GM06990 (cell line): Measurements from ENCODE around the gene LGR4.
"Not testable (repeated sequence)": the region's sequence is repeated elsewhere in the genome, so short reads cannot be mapped to it uniquely, and the experiment has no call there.

Experiments used
- DNase-seq: peaks from one replicate; pipeline ENCODE4 v3.0.0-alpha.2; 2011; ENCODE audit not compliant: insufficient read length; ENCODE audit errors: extremely low read depth
- H3K27me3 ChIP-seq: replicated peaks from 2 replicates; pipeline ENCODE4 v1.6.0; 2011; ENCODE audit warnings: low read length; ENCODE audit not compliant: control insufficient read depth, insufficient read depth
- H3K36me3 ChIP-seq: 2 replicates; pipeline ENCODE4 v1.5.1; 2011; ENCODE audit warnings: low read length; ENCODE audit not compliant: control insufficient read depth, insufficient read depth
- H3K4me3 ChIP-seq: replicated peaks from 2 replicates; pipeline ENCODE4 v1.5.1; 2011; ENCODE audit warnings: low read depth, mild to moderate bottlenecking, control low read depth, low read length
- TF ChIP-seq, protein P1 (sequence below): IDR thresholded peaks from 2 replicates; pipeline ENCODE4 v1.5.1; 2011; ENCODE audit warnings: low read length, control low read depth, mild to moderate bottlenecking, inconsistent platforms; ENCODE audit not compliant: insufficient read depth, poor library complexity, severe bottlenecking

The LGR4 gene

DNA sequence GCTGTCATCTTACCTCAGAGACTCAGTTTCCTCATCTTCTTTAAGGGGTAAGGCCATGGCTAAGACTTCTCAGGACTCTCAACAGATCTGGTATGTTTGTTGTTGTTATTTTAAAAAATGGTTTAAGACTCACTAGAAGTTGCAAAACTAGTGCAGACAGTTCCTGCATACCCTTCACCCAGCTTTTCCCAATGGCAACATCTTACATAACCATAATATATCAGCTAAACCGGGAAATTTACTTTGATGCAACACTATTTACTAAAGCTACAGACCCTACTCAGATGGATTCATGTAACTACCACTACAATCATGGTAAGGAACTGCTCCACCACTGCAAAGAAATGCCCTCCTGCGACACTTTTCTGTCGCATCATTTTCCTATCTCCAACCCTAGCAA is 20.4 kb downstream of the LGR4 start:
- TF ChIP-seq, protein P1, sequence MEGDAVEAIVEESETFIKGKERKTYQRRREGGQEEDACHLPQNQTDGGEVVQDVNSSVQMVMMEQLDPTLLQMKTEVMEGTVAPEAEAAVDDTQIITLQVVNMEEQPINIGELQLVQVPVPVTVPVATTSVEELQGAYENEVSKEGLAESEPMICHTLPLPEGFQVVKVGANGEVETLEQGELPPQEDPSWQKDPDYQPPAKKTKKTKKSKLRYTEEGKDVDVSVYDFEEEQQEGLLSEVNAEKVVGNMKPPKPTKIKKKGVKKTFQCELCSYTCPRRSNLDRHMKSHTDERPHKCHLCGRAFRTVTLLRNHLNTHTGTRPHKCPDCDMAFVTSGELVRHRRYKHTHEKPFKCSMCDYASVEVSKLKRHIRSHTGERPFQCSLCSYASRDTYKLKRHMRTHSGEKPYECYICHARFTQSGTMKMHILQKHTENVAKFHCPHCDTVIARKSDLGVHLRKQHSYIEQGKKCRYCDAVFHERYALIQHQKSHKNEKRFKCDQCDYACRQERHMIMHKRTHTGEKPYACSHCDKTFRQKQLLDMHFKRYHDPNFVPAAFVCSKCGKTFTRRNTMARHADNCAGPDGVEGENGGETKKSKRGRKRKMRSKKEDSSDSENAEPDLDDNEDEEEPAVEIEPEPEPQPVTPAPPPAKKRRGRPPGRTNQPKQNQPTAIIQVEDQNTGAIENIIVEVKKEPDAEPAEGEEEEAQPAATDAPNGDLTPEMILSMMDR, result no peak
- no peak for DNase-seq
- Histone ChIP-seq H3K36me3 (no peaks in the 10 kb centered on the region), H3K27me3 (no peaks in the 10 kb centered on the region), H3K4me3 (no peak overlapping the region)

DNA sequence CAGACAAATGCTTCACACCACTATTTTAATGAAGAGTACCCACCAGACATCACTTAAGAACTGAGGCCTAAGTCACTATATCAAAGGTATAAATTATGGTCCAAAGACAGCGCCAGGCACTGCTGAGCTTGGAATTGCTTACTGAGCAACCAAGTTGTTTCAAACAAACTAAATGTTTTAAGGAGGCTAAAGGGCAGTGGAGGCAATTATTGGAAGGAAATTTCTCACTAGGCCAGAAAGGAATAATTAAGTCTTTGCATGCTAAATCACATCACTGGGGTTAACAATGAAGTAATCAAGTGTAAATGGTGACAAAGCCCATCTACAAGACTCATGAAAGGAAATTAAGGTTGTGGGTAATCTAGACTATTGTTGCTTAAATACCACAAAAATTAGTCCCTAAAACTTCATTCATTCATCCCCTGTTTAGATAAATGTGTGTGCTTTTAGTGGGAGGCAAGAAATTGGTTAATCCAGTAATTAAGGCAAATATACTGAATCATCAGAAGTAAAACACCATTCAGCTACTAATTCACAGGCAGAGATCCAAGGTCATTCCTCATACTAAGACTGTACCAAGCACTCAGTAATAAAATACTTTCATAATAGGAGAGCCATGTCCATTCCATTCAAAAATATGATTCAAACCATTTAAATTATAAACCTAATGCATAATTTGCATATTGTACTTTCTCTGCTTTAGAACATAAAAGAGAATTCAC is 21.2 kb downstream of the LGR4 start:
- no peaks in the 10 kb centered on the region for H3K27me3 ChIP-seq
- no peak for DNase-seq
- TF ChIP-seq, protein P1, result no peak
- H3K4me3 ChIP-seq, result no peak overlapping the region
- H3K36me3 ChIP-seq, result no peaks in the 10 kb centered on the region

DNA sequence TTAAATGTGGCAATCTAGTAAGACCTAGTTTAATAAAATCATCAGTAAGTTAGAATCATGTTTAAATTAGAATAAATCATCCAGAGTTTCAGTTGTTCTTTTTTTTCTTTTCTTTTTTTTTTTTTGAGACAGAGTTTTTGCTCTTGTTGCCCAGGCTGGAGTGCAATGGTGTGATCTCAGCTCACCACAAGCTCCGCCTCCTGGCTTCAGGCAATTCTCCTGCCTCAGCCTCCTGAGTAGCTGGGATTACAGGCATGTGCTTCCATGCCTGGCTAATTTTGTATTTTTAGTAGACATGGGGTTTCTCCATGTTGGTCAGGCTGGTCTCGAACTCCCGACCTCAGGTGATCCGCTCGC is 24.4 kb downstream of the LGR4 start:
- not testable (repeated sequence) for DNase-seq, H3K36me3 ChIP-seq, H3K4me3 ChIP-seq, H3K27me3 ChIP-seq

DNA sequence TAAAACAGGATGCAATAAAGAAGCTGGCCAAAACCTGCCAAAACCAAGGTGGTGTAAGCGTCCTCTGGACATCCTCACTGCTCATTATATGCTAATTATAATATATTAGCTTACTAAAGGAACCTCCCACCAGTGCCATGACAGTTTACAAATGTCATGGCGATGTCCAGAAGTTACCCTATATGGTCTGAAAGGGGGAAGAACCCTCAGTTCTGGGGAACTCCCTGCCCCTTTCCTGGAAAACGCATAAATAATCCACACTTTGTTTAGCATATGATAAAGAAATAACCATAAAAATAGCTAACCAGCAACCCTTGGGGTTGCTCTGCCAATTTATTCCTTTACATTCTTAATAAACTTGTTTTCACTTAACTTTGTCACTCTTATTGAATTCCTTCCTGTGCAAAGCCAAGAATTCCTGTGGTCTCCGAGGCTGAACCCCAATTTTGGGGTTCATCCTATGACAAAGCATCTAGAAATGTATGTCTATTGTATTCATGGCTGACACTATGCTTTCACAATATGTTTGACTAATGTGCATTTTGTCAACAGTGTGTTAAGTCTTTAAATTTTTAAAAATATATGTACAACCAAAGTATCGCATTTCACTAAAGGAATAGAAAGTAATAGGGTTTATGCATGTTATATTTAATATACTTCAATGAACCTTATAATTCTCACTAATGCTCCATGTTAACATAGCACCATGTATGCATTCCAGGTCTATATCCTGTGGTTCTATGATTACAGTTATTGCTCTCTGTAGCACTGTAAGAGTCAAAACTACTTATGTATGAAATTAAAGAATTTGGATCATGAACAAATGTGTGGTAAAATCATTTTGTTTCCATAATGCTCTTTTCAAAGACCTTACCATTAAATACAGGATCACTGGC is 25.1 kb downstream of the LGR4 start:
- no peaks in the 10 kb centered on the region for H3K36me3 ChIP-seq
- H3K4me3 ChIP-seq, result no peak overlapping the region
- H3K27me3 ChIP-seq, result no peaks in the 10 kb centered on the region
- TF ChIP-seq, protein P1, result no peak
- DNase-seq, result no peak

DNA sequence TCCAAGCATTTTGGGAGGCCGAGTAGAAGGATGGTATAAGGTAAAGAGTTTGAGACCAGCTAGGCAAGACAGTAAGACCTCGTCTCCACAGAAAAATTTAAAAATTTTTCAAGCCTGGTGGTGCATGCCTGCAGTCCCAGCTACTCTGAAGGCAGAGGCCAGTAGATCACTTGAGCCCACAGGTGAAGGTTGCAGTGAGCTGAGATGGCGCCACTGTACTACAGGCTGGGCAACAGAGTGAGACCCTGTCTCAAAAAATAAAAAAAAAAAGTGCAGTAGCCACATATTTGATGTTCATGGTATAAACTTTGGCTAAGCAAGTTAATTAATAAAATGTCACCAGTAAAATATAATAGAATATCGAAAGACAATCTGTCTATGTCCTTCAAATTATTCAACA is 27.0 kb downstream of the LGR4 start:
- H3K36me3 ChIP-seq, result no peaks in the 10 kb centered on the region
- H3K27me3 ChIP-seq, result no peaks in the 10 kb centered on the region; the same call in 1 of the 2 replicates
- TF ChIP-seq, protein P1, result no peak
- H3K4me3 ChIP-seq, result no peak overlapping the region
- no peak for DNase-seq

DNA sequence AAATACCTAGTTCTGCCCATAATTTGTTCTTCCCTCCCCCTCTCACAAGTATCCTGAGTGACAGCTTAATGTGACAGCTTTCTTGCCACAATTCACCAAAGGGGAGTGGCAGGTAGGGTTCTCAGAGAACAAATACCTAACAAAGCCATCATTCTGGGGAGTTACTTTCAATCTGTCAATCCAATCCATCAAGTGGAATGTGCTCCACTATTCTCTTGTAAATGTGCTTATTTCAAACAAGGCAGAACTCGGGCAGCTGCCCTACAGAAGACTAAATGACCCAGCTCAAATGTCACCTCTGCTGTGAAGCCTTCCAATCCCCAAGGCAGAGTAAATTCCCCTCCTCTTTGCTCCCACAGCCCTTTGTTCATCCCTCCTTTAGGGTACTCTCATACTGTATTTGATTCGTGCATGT is 27.8 kb downstream of the LGR4 start:
- Histone ChIP-seq H3K27me3 (no peaks in the 10 kb centered on the region; the same call in 1 of the 2 replicates), H3K36me3 (no peaks in the 10 kb centered on the region), H3K4me3 (no peak overlapping the region)
- TF ChIP-seq, protein P1, result no peak
- no peak for DNase-seq
